PFSK-1 (cell line): Measurements from ENCODE around the gene NBEAL2.

Experiments
- POLR2AphosphoS5 ChIP-seq: IDR thresholded peaks from 2 replicates; pipeline ENCODE4 v1.6.1; 2012; ENCODE audit warnings: low read depth, mild to moderate bottlenecking, control low read depth, low read length, moderate library complexity
- REST ChIP-seq, 2 experiments: IDR thresholded peaks; 2 replicates each; pipeline versions ENCODE4 v1.6.1 to v1.8.0; 2011 to 2012; ENCODE audit warnings: low read depth in 2 of 2, low read length in 2 of 2, control low read depth in 1 of 2, inconsistent platforms in 1 of 2, mild to moderate bottlenecking in 1 of 2, moderate library complexity in 1 of 2; ENCODE audit not compliant: insufficient read depth in 1 of 2
- SIN3A ChIP-seq: IDR thresholded peaks from 2 replicates; pipeline ENCODE4 v1.6.1; 2012; ENCODE audit warnings: mild to moderate bottlenecking, low read length, moderate library complexity, borderline replicate concordance; ENCODE audit not compliant: insufficient read depth

DNA sequence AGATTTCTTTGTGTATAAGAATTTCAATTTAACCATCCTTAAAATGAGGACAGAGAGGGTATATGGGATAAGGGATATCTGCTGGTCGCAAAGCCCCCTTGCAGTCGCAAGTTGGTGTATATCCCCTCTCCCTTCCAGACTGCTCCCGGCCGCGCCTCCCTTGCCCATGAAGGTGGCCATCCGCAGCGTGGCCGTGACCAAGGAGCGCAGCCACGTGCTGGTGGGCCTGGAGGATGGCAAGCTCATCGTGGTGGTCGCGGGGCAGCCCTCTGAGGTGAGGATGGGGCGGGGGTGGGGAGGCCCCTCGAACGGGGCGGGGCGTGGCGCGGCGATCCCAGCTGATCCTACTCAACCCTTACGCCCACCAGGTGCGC lies 29.4 kb downstream of the NBEAL2 start:
- no peak for TF ChIP-seq SIN3A
- no peak for TF ChIP-seq POLR2AphosphoS5
- no peak for TF ChIP-seq REST (IDR thresholded peaks at IDR 0.05; ENCODE audit: insufficient read depth in 1 of 2, low read depth in 2 of 2, low read length in 2 of 2)
